Measurements from ENCODE around the gene C1QTNF1.

DNA sequence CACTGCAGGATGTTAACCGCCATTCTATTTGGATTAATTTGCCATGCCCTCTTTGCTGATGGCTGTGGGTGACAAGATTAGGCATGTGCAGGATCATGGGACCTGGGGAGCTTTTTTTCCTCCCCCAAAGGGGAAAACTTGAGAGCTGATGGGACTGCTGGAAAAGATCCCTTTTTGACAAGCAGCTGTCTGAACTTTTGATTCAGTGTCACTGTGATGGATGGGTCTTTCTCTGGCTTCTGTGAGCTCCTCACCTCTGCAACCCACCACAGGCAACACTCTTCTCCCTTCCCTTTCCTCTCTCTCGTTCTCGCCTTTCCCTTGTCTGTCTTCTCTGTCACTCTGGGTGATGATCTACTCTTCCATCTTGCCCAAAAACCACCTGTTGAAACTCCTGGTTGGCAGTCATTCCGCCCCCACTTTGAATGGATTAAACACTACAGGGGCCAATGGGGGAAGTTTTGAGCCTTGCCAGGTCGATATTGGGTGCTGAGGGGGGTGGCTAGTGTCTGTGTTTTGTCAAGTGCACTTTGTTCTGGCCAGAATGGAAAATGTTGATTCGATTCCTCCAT is 11.3 kb upstream of the C1QTNF1 start:
- no peak for TF ChIP-seq SUZ12 (IDR thresholded peaks at IDR 0.05; ENCODE audit: extremely low read depth, insufficient read depth, insufficient read length)
- no peak for TF ChIP-seq YY1 (IDR thresholded peaks at IDR 0.05; ENCODE audit: insufficient read depth, insufficient read length)

All from NT2/D1 (cell line).